ENCODE data around the gene HPCAL4.
A peak's percentile ranks its signal among the peaks of the same experiment; 100 is the strongest.

Gene HPCAL4

GRCh38 chr1:39676948-39677548 lies 14.2 kb downstream of the HPCAL4 start:
- no peak for DNase-seq

- peak in 7 of 56 donors; percentile 6 to 28 (median 14) for DNase-seq
These were observed 16.0 kb downstream of the HPCAL4 start for GRCh38 chr1:39675220-39675619.

- no peak for DNase-seq
These were observed 18.0 kb downstream of the HPCAL4 start for GRCh38 chr1:39673215-39673614.

DNA sequence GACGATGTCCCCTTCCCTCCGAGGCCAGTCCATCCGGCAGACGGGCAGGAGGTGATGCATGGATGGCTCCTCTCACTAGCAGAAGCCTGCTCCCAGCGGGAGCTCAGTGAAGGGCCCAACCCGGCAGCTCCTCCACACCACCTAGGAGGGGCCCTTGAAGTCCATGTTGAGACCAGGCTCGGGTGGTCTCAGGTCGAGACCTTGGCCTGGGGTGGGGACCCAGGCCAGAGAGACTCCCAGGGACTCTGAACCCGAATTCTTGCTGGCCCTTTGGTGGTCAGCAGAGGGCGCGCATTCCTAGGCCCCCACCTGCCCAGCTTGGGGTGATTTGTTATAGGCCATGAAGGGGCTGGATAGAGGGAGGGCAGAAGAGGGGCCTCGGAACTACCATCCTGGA lies 18.7 kb downstream of the HPCAL4 start:
- peak in 3 of 56 donors; percentile 9 to 35 (median 13) for DNase-seq

GRCh38 chr1:39671793-39672550 lies 19.3 kb downstream of the HPCAL4 start, which contains the start of gene NT5C1A:
NT5C1A (minus strand) TSS chr1:39672107; CDS start chr1:39672038, 69 bp downstream.
- peak in 29 of 56 donors; percentile 7 to 61 (median 34) for DNase-seq

- peak in 33 of 56 donors; percentile 7 to 68 (median 28) for DNase-seq
These were observed 19.8 kb downstream of the HPCAL4 start for GRCh38 chr1:39671433-39671792.

GRCh38 chr1:39670689-39671088 lies 20.5 kb downstream of the HPCAL4 start:
- no peak for DNase-seq

GRCh38 chr1:39668894-39669293 lies 22.3 kb downstream of the HPCAL4 start:
- DNase-seq: no peak

GRCh38 chr1:39668111-39668510 lies 23.1 kb downstream of the HPCAL4 start:
- DNase-seq: peak in 16 of 56 donors; percentile 4 to 50 (median 30)

DNA sequence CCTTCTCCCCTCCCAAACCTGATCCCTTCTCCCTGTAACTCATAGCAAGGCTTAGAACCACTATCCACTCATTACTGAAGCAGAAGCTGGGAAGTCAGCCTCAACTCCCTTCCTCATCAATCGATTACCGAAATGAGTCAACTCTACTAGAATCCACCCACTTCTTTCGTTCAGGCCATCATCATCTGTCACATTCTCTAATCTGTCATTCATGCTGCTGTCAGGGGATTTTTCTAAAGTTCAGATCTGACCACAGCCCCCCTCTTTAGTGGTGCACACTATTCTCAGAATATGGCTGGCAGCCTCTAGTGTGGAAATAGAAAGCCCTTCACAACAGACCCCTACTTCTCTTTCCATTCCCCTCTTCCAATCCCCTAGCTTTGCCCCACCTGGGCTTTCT lies 24.5 kb downstream of the HPCAL4 start:
- DNase-seq: no peak

GRCh38 chr1:39663559-39663958 lies 27.7 kb downstream of the HPCAL4 start:
- DNase-seq: no peak

DNA sequence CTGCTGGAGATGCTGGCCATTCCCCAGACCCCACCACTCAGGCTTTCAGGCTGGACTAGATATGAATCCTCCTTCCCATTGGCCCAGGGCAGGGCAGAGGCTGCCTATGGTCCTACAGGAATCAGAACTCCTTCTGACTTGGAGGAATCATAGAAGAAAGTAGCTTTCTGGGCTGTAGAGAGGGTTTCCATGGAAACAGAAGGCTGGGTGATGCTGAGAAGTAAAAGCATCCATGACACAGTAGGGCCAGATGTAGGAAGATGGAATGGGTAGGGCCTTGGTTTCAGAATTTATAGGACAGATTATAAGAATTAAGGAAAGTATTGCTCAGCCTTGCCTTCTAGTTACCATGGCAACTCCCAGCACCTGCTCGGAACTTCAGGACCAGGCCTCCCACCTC lies 28.4 kb downstream of the HPCAL4 start:
- no peak for DNase-seq

DNA sequence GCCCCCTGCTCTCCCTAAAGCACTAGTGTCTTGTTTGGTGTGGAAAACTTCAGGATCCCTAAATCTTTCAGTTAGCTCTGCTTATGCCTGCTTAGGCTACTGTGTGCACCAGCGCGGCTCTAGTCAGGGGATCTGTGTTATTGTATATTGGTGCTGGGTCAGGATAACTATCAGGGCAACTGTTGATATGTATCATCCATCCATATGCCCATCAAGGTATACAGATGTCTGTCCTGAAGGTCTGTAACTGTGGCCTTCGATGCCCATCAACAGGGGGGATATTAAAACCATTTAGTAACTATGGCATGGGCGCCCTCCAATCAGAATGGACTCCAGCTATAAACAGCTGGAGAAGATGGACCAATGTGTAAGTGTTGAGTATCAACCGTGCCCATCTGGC lies 31.7 kb downstream of the HPCAL4 start:
- no peak for DNase-seq

DNA sequence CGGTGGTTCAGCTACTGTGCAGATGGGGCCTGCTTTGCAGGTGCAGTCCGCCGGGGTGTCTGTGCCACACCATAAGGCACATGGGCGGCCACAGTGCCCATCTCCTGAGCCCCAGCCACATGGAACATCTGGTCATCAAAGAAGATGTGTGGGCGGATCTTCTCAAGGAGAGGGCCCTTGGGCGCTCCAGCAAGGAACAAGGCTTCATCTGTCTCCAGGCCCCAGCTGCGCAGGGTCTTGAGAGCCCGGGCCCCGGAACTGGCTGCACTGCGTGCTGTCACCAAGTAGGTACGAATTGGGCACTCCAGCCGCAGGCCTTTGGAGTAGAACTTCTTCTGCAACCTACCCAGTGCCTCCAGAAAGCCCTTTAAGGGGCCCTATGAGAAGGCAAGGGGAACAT lies 32.1 kb downstream of the HPCAL4 start:
- DNase-seq: no peak

- peak in 33 of 56 donors; percentile 5 to 70 (median 24) for DNase-seq
These were observed 33.2 kb downstream of the HPCAL4 start for GRCh38 chr1:39657923-39658485.

GRCh38 chr1:39657402-39657801 lies 33.8 kb downstream of the HPCAL4 start:
- DNase-seq: peak in 2 of 56 donors; percentile 6 to 51

- no peak for DNase-seq
These were observed 34.8 kb downstream of the HPCAL4 start for GRCh38 chr1:39656391-39656790.

DNA sequence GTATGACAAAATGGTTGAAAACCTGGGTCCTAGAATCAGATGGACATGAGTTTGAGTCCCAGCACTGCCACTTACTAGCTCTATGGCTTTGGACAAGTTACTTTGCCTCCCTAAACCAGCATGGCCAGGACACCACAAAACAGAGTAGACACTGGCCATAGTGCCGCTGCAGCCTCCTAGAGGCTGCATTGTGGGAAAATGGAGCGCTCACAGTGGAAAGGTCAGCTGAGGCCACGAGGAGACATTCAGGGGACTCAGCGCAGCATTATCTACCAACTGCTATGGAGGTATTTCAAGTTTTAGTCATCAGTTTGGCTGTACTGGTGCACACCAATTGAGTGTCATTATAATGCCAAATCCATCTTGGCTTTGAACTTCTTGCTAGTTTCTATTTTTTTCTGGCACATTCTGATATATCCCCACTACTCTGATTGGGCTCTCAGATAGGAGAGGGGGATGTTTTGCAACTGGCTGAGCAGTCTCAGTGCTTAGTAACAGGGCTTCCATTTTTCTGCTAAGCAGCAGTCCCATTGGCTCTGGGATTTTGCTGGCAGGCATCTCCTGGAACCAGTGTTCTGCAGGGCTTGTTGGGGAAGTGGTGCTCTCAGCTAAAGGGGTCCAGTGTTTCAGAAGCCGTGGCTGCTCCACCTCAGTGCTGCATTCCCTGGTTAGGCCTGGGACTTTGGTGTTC lies 35.5 kb downstream of the HPCAL4 start:
- peak in 5 of 56 donors; percentile 6 to 38 (median 10) for DNase-seq

DNA sequence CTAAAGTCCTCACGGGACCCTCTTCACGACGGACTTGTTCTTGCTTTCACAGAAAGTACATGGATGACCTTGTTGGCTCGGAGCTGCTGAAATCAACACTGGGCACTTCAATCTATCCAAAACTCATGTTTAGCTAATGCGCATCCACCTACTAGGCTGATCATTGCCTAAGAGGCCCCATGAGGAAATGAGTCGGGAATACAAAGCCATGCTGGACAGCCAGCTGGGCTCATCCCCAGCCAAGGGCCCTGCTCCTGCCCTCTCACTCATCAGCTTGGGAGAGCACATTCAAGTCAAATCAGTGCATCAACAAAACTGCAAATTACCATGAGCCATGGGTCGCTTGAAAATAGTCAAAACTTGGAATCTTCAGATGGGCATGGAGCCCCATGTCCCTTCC lies 36.9 kb downstream of the HPCAL4 start:
- no peak for DNase-seq

DNA sequence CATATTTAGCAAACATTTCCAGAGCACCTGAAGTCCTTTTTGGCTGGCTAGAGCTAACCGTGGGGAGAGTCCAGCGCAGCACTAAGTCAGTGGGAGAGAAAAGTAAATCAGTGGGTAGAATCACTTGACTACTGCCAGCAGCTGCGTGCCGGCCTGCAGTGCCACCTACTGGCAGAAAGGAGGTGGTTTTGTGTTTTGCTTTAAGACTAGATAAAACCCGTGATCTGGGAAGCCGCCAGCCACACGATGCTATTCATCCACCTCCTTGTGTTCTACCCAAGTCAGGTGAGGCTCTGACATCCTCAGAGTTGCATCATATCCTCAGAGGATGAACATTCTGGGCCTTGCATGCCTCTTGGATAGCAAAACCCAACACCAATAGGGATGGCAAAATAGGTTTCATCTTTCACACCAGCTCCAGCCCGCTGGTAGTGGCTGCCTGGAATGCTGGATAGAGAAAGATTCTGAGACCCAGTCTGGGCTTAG lies 37.6 kb downstream of the HPCAL4 start:
- peak in 53 of 56 donors; percentile 12 to 87 (median 63) for DNase-seq

DNA sequence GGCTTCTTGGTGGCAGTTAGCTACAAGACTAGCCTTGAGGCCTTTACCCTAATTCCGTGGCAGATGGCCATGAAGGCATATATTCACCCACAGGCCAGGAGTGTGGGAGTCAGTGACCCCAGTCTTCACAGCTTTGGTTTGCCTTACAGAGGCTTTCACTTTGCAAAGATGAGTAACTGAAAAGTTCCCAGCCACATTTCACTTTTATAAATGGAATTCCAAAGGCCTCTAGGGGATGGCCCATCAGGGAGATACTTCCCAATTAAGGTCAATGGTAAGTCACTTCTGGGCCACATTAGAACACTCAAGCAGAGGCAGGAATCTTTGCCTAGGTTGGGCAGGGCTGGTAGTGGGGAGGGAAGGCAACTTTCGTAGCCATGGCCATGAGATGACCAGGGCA lies 38.7 kb downstream of the HPCAL4 start:
- no peak for DNase-seq

GRCh38 chr1:39652105-39652504 lies 39.1 kb downstream of the HPCAL4 start:
- DNase-seq: no peak

All from nucleus accumbens (tissue), 56 donors.